Memory B cell (primary cell): ENCODE data around the gene FASN.
"Not testable (repeated sequence)": the region's sequence is repeated elsewhere in the genome, so short reads cannot be mapped to it uniquely, and the experiment has no call there.

Experiments
- ATAC-seq: fragments of 150-1000 bp; cut with Tn5 transposase; 2 replicates; pipeline ENCODE4 v1.10.0; 2021; ENCODE audit warnings: low read depth, mild to moderate bottlenecking, moderate library complexity
- DNase-seq, 2 donors: peaks; one replicate each; pipeline ENCODE4 v3.0.0; 2022; ENCODE audit warnings: low spot score in 2 of 2
- H3K27ac Mint-ChIP-seq: one replicate; pipeline ENCODE4 v1.8.0; 2022; ENCODE audit warnings: mild to moderate bottlenecking, moderate library complexity, mixed read lengths
- H3K27me3 Mint-ChIP-seq: one replicate; pipeline ENCODE4 v1.8.0; 2022; ENCODE audit warnings: mixed read lengths
- H3K36me3 Mint-ChIP-seq: one replicate; pipeline ENCODE4 v1.8.0; 2022; ENCODE audit warnings: mild to moderate bottlenecking, mixed read lengths
- H3K4me1 Mint-ChIP-seq: one replicate; pipeline ENCODE4 v1.8.0; 2022; ENCODE audit warnings: mixed read lengths
- H3K4me3 Mint-ChIP-seq: one replicate; pipeline ENCODE4 v1.8.0; 2022; ENCODE audit warnings: mild to moderate bottlenecking, moderate library complexity, mixed read lengths
- H3K9me3 Mint-ChIP-seq: one replicate; pipeline ENCODE4 v1.8.0; 2022; ENCODE audit warnings: mixed read lengths

The FASN gene

GRCh38 chr17:82098169-82098938, at the start of gene FASN:
TSS of gene FASN (minus strand) at chr17:82098236. CDS start at chr17:82096445, 1,791 bp downstream.
- Mint-ChIP-seq H3K9me3 (no peaks in the 10 kb centered on the region), H3K4me1 (peaks cover 6% of the 10 kb centered on the region), H3K27me3 (no peaks in the 10 kb centered on the region), H3K4me3 (peak within 1 kb of the TSS; percentile 80), H3K36me3 (peaks cover under 1% of the 10 kb centered on the region), H3K27ac (peak within 1 kb of the TSS; percentile 95)
- DNase-seq, result peak; percentile 90 to 92
- peak; percentile 79 for ATAC-seq

DNA sequence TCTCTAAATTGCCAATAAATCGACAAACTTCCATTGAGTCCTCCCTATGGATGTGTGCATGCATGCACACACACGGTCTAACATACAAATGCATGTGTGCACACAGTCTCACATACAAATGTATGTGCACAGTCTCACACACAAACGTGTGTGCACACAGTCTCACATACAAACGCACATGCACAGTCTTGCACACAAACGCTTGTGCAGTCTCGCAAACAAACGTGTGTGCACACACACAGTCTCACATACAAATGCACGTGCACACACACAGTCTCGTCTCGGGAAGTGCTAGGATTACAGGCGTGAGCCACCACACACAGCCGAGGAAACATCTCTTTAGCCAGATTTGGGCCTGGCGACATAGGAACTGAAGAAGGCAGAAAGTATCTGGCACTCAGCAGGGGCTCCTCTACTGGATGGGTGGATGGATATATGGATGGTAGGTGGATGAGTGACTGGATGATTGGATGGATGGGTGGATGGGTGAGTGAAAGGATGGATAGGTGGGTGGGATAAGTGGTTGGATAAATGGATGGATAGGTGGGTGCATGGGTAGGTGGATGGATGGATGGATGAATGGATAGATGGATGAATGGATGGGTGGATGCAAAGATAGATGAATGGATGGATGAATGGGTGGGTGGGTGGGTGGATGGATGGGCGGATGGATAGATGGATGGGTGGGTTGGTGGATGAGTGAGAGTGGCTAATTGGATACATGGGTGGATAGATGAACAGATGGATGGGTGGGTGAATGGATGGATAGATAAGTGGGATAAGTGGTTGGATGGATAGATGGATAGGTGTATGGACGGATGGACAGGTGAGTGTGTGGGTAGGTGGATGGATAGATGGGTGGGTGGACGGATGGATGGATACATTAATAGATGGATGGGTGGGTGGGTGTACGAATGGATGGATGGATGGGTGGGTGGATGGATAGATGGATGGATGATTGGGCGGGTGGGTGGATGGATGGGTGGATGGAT, 48.9 kb upstream of the FASN start:
- Mint-ChIP-seq H3K4me3 (no peak overlapping the region), H3K4me1 (no peaks in the 10 kb centered on the region), H3K36me3 (peaks cover 13% of the 10 kb centered on the region), H3K27me3 (no peaks in the 10 kb centered on the region), H3K9me3 (peaks cover 1% of the 10 kb centered on the region), H3K27ac (no peak overlapping the region)
- DNase-seq, result no peak
- no peak for ATAC-seq

GRCh38 chr17:82145550-82146155, 47.6 kb upstream of the FASN start:
- Mint-ChIP-seq H3K27ac (no peak overlapping the region), H3K27me3 (no peaks in the 10 kb centered on the region), H3K9me3 (peaks cover 1% of the 10 kb centered on the region), H3K36me3 (peaks cover 13% of the 10 kb centered on the region), H3K4me3 (no peak overlapping the region), H3K4me1 (no peaks in the 10 kb centered on the region)
- no peak for DNase-seq
- ATAC-seq, result no peak

DNA sequence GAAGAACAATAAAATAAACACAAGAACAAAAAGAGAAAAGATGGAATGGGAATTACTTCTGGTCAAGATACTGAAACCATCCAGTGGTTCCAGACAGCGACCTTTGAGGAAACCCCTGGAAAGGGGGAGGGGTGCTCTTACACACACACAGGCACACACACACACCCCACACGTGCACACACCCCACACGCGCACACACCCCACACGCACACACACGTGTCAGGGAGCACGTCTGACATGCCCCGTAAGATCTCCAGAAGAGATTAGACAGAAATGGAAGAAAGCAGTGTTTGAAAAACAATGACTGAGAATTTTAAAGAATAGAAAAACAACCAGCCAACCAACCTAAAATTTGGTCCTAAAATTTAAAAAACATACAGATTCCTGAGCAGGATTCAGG, 45.3 kb upstream of the FASN start:
- Mint-ChIP-seq H3K4me3 (no peak overlapping the region), H3K27ac (no peak overlapping the region), H3K4me1 (no peaks in the 10 kb centered on the region), H3K9me3 (peaks cover 1% of the 10 kb centered on the region), H3K36me3 (peaks cover 13% of the 10 kb centered on the region), H3K27me3 (no peaks in the 10 kb centered on the region)
- no peak for DNase-seq
- ATAC-seq, result no peak

- ATAC-seq, H3K36me3 Mint-ChIP-seq, H3K27ac Mint-ChIP-seq, H3K4me1 Mint-ChIP-seq, H3K9me3 Mint-ChIP-seq, H3K4me3 Mint-ChIP-seq, DNase-seq, H3K27me3 Mint-ChIP-seq: not testable (repeated sequence)
Measured at GRCh38 chr17:82139961-82140360, 41.9 kb upstream of the FASN start.

GRCh38 chr17:82138511-82138992, 40.5 kb upstream of the FASN start:
- no peaks in the 10 kb centered on the region for H3K36me3 Mint-ChIP-seq
- H3K9me3 Mint-ChIP-seq, result no peaks in the 10 kb centered on the region
- ATAC-seq (no peak), DNase-seq (no peak)
- H3K27ac Mint-ChIP-seq, result no peak overlapping the region
- no peaks in the 10 kb centered on the region for H3K4me1 Mint-ChIP-seq
- H3K27me3 Mint-ChIP-seq, result no peaks in the 10 kb centered on the region
- H3K4me3 Mint-ChIP-seq, result no peak overlapping the region

DNA sequence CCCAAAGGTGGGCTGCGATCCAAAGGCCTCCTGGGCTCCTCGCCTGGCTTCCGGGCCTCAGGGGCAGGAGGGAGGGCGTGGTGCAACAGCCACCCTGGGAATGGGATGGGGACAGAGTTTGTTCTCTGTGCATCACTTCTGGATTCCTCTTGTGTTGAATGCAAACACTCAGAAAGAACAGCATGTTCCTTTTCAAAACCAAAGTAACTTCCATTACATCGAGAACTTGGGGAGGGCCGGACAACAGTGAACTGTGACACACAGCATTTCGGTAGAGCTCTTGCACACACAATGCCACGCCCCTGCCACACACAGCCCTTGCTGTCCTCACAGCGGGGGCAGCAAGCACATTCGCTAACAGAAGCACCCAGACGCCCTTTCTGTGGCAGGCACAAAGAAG, 36.1 kb upstream of the FASN start:
- ATAC-seq (no peak), DNase-seq (no peak)
- Mint-ChIP-seq H3K36me3 (no peaks in the 10 kb centered on the region), H3K4me3 (no peak overlapping the region), H3K9me3 (no peaks in the 10 kb centered on the region), H3K4me1 (no peaks in the 10 kb centered on the region), H3K27ac (no peak overlapping the region), H3K27me3 (no peaks in the 10 kb centered on the region)

DNA sequence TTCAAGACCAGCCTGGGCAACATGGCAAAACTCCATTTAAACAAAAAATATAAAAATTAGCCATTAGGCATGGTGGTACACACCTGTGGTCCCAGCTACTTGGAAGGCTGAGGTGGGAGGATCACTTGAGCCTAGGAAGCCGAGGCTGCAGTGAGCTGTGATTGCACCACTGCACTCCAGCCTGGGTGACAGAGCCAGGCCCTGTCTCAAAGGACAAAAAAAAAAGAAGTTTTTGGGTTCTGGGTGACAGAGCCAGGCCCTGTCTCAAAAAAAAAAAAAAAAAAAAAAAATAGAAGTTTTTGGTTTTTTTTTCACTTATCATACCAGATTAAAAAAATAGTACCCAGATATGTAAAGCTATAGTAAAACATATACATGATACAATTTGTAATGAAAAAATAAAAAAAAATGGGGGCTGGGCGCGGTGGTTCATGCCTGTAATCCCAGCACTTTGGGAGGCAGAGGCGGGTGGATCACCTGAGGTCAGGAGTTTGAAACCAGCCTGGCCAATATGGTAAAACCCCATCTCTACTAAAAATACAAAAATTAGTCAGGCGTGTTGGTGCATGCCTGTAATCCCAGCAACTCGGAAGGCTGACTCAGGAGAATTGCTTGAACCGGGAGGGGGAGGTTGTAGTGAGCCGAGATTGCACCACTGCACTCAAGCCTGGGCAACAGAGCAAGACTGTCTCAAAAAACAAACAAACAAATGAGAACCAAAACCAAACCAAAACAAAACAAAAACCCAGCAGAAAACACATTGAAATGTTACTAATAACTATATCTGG, 35.3 kb upstream of the FASN start:
- H3K4me1 Mint-ChIP-seq, ATAC-seq, H3K36me3 Mint-ChIP-seq, H3K27ac Mint-ChIP-seq, H3K4me3 Mint-ChIP-seq, H3K27me3 Mint-ChIP-seq, H3K9me3 Mint-ChIP-seq, DNase-seq: not testable (repeated sequence)

DNA sequence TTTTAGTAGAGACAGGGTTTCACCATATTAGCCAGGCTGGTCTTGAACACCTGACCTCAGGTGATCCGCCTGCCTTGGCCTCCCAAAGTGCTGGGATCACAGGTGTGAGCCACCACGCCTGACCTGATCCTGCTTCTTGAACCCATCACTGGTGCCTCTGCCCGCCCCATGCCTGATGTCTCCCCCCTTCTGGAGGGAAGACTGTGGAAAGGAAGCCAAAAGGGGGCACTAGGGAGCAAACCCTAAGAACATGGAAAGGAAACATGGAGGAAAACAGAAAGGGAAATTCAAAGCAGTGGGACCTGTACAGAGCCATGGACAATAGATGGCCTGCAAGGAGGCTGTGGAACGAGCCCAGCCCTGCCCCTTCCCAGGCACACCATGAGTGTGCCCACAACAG, 31.1 kb upstream of the FASN start:
- ATAC-seq (no peak), DNase-seq (no peak)
- H3K27me3 Mint-ChIP-seq, result no peaks in the 10 kb centered on the region
- H3K36me3 Mint-ChIP-seq, result peaks cover 5% of the 10 kb centered on the region
- H3K27ac Mint-ChIP-seq, result no peak overlapping the region
- H3K9me3 Mint-ChIP-seq, result no peaks in the 10 kb centered on the region
- no peak overlapping the region for H3K4me3 Mint-ChIP-seq
- H3K4me1 Mint-ChIP-seq, result no peaks in the 10 kb centered on the region

- Mint-ChIP-seq H3K27ac (no peak overlapping the region), H3K27me3 (no peaks in the 10 kb centered on the region), H3K36me3 (peaks cover 7% of the 10 kb centered on the region), H3K4me1 (no peaks in the 10 kb centered on the region), H3K9me3 (no peaks in the 10 kb centered on the region), H3K4me3 (no peak overlapping the region)
- DNase-seq (no peak), ATAC-seq (no peak)
Measured at GRCh38 chr17:82128287-82128686, 30.3 kb upstream of the FASN start.

GRCh38 chr17:82127704-82128103, 29.7 kb upstream of the FASN start:
- Mint-ChIP-seq H3K4me3 (no peak overlapping the region), H3K9me3 (no peaks in the 10 kb centered on the region), H3K36me3 (peaks cover 8% of the 10 kb centered on the region), H3K4me1 (no peaks in the 10 kb centered on the region), H3K27ac (no peak overlapping the region), H3K27me3 (no peaks in the 10 kb centered on the region)
- no peak for DNase-seq
- ATAC-seq, result no peak

DNA sequence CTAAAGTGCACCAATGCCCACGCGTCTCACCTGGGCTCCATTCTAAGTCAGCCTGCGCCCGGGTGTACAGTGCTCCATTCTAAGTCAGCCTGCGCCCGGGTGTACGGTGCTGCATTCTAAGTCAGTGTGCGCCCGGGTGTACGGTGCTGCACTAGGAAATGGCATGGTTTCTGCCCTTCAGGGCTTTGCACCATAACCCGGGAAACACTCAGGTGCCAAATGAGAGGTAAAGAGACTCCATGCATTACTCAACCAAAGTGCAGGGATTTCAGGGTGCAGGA, 29.2 kb upstream of the FASN start:
- Mint-ChIP-seq H3K4me1 (no peaks in the 10 kb centered on the region), H3K4me3 (no peak overlapping the region), H3K27ac (no peak overlapping the region), H3K27me3 (no peaks in the 10 kb centered on the region), H3K36me3 (peaks cover 8% of the 10 kb centered on the region), H3K9me3 (no peaks in the 10 kb centered on the region)
- DNase-seq, result no peak
- no peak for ATAC-seq

DNA sequence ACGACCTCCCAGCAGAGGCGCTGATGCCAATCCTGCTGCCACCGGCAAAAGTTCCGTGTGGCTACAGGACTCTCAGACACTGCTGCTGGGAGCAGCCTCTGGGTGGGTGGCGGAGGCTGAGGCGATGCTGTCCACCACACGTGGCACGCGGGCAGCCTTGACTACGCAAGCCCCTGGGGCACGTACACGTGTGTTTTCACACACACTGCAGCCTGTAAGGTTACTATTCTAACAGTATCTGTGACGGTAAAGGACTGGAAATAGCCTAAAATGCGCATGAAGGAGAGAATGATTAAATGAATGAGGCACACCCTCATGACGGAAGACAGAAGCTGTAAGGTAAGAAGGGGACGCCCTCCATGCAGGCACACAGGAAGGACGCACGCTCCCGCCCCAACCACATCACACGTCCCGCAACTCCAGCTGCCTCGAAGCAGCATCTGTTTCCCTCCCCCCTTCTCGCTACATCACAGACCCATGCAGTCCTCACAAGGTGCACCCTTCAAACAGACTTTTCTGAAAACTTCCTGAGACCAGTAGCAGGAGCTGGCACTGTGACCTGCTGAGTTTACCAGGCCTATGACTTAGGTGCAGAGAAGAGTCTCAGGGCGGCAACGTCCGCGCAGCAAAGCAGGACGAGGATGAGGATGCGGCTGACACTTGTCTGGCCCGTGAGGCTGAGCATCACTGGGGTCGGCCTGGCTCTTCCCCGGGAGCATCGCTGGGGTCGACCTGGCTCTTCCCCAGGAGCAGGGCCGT, 28.7 kb upstream of the FASN start:
- Mint-ChIP-seq H3K4me1 (no peaks in the 10 kb centered on the region), H3K9me3 (no peaks in the 10 kb centered on the region), H3K4me3 (no peak overlapping the region), H3K27me3 (no peaks in the 10 kb centered on the region), H3K36me3 (peaks cover 10% of the 10 kb centered on the region), H3K27ac (no peak overlapping the region)
- ATAC-seq (no peak), DNase-seq (no peak)
